GM12878 (cell line): ENCODE data around the gene SATL1. TPM values are rescaled to one million over a fixed set of nuclear protein-coding genes. Genes with fewer than 3 reads are reported as not detected.

Experiments used
- BMI1 ChIP-seq: fragments of 450-650 bp; IDR thresholded peaks from 2 replicates; pipeline ENCODE4 v1.6.1; 2016; ENCODE audit warnings: mild to moderate bottlenecking, moderate library complexity, borderline replicate concordance
- CBX3 ChIP-seq: fragments of 200-600 bp; sonication (generic); IDR thresholded peaks from 2 replicates; pipeline ENCODE4 v1.6.1; 2016; ENCODE audit warnings: low read depth, borderline replicate concordance
- PAX8 ChIP-seq: fragments of 450-650 bp; IDR thresholded peaks from 2 replicates; pipeline ENCODE4 v1.6.1; 2017; ENCODE audit warnings: mild to moderate bottlenecking, moderate library complexity
- PML ChIP-seq: IDR thresholded peaks from 2 replicates; pipeline ENCODE4 v1.6.1; 2012; ENCODE audit warnings: low read length, inconsistent platforms
- polyA plus RNA-seq, 11 experiments: library from polyadenylated mRNA; depleted of rRNA in 4 of 11; unstranded in 6 of 11; stranded (reverse) in 5 of 11; fragments of >200 nt; fragmentation: Nextera tagmentation in 4 of 11; fragmentation: Illumina TruSeq in 1 of 11; extraction: Ambion mirVana in 4 of 11; extraction: Trizol in 1 of 11; gene quantifications; 1 replicate in 1 of 11; 2 replicates in 10 of 11; pipeline versions ENCODE4 v1.2.1 to v1.2.3, GENCODE V29; 2011 to 2016; ENCODE audit warnings: inconsistent platforms in 2 of 11, missing spikeins in 2 of 11, low read depth in 1 of 11
- total RNA-seq, 4 experiments: library from RNA; depleted of rRNA in 3 of 4; stranded (reverse); fragments of >200 nt in 3 of 4; fragmentation: Illumina TruSeq in 1 of 4; extraction: Trizol in 1 of 4; gene quantifications; 2 replicates each; pipeline versions ENCODE4 v1.2.1 to v1.2.3, GENCODE V29; 2013 to 2021
- TF ChIP-seq, protein P1 (sequence below): IDR thresholded peaks from 2 replicates; pipeline ENCODE4 v1.6.1; 2012; ENCODE audit warnings: improper control_type of control experiment, low read depth, low read length; ENCODE audit not compliant: insufficient replicate concordance
- TF ChIP-seq, protein P2 (sequence below): IDR thresholded peaks from 2 replicates; pipeline ENCODE4 v1.6.1; 2012; ENCODE audit warnings: low read depth, low read length, improper control_type of control experiment
- TF ChIP-seq, protein P3 (sequence below): fragments of 450-650 bp; IDR thresholded peaks from 2 replicates; pipeline ENCODE4 v1.6.1; 2017; ENCODE audit warnings: antibody characterized with exemption, mild to moderate bottlenecking, moderate library complexity
- TF ChIP-seq, protein P4 (sequence below): fragments of 450-650 bp; IDR thresholded peaks from 2 replicates; pipeline ENCODE4 v1.6.1; 2016; ENCODE audit warnings: mild to moderate bottlenecking, moderate library complexity, borderline replicate concordance

Gene SATL1
- total and polyA plus RNA-seq, 10 of the 15 experiments (the other 5 are each of a cell fraction or from before 2014, with no cell fraction given), result 0.01 TPM; not detected in 9

DNA sequence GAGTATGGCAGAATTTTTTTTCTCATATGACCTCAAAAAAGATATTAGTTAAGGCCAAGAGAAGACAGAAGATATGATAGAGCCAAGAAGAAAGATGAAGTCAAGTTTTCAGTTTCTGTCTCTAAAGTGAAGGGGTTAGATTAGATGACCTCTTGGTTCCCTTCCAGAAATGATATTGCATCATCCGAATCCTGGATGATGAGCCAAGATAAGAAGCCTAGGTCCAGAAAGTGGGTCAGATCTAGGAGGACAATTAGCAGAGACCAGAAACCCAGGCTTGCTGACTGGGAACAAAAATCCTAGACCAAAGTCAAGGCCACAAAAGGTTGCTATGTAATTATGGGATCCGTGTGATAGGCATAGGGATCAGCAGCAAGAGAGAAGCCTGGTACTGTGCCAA lies 20.2 kb downstream of the SATL1 start (continued):
- TF ChIP-seq, protein P1, sequence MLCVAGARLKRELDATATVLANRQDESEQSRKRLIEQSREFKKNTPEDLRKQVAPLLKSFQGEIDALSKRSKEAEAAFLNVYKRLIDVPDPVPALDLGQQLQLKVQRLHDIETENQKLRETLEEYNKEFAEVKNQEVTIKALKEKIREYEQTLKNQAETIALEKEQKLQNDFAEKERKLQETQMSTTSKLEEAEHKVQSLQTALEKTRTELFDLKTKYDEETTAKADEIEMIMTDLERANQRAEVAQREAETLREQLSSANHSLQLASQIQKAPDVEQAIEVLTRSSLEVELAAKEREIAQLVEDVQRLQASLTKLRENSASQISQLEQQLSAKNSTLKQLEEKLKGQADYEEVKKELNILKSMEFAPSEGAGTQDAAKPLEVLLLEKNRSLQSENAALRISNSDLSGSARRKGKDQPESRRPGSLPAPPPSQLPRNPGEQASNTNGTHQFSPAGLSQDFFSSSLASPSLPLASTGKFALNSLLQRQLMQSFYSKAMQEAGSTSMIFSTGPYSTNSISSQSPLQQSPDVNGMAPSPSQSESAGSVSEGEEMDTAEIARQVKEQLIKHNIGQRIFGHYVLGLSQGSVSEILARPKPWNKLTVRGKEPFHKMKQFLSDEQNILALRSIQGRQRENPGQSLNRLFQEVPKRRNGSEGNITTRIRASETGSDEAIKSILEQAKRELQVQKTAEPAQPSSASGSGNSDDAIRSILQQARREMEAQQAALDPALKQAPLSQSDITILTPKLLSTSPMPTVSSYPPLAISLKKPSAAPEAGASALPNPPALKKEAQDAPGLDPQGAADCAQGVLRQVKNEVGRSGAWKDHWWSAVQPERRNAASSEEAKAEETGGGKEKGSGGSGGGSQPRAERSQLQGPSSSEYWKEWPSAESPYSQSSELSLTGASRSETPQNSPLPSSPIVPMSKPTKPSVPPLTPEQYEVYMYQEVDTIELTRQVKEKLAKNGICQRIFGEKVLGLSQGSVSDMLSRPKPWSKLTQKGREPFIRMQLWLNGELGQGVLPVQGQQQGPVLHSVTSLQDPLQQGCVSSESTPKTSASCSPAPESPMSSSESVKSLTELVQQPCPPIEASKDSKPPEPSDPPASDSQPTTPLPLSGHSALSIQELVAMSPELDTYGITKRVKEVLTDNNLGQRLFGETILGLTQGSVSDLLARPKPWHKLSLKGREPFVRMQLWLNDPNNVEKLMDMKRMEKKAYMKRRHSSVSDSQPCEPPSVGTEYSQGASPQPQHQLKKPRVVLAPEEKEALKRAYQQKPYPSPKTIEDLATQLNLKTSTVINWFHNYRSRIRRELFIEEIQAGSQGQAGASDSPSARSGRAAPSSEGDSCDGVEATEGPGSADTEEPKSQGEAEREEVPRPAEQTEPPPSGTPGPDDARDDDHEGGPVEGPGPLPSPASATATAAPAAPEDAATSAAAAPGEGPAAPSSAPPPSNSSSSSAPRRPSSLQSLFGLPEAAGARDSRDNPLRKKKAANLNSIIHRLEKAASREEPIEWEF, result no peak
- no peak for TF ChIP-seq PAX8
- TF ChIP-seq, protein P2, sequence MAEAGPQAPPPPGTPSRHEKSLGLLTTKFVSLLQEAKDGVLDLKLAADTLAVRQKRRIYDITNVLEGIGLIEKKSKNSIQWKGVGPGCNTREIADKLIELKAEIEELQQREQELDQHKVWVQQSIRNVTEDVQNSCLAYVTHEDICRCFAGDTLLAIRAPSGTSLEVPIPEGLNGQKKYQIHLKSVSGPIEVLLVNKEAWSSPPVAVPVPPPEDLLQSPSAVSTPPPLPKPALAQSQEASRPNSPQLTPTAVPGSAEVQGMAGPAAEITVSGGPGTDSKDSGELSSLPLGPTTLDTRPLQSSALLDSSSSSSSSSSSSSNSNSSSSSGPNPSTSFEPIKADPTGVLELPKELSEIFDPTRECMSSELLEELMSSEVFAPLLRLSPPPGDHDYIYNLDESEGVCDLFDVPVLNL, result no peak
- no peak for TF ChIP-seq PML
- no peak for TF ChIP-seq CBX3
- TF ChIP-seq, protein P3, sequence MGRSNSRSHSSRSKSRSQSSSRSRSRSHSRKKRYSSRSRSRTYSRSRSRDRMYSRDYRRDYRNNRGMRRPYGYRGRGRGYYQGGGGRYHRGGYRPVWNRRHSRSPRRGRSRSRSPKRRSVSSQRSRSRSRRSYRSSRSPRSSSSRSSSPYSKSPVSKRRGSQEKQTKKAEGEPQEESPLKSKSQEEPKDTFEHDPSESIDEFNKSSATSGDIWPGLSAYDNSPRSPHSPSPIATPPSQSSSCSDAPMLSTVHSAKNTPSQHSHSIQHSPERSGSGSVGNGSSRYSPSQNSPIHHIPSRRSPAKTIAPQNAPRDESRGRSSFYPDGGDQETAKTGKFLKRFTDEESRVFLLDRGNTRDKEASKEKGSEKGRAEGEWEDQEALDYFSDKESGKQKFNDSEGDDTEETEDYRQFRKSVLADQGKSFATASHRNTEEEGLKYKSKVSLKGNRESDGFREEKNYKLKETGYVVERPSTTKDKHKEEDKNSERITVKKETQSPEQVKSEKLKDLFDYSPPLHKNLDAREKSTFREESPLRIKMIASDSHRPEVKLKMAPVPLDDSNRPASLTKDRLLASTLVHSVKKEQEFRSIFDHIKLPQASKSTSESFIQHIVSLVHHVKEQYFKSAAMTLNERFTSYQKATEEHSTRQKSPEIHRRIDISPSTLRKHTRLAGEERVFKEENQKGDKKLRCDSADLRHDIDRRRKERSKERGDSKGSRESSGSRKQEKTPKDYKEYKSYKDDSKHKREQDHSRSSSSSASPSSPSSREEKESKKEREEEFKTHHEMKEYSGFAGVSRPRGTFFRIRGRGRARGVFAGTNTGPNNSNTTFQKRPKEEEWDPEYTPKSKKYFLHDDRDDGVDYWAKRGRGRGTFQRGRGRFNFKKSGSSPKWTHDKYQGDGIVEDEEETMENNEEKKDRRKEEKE, result no peak
- TF ChIP-seq, protein P4, sequence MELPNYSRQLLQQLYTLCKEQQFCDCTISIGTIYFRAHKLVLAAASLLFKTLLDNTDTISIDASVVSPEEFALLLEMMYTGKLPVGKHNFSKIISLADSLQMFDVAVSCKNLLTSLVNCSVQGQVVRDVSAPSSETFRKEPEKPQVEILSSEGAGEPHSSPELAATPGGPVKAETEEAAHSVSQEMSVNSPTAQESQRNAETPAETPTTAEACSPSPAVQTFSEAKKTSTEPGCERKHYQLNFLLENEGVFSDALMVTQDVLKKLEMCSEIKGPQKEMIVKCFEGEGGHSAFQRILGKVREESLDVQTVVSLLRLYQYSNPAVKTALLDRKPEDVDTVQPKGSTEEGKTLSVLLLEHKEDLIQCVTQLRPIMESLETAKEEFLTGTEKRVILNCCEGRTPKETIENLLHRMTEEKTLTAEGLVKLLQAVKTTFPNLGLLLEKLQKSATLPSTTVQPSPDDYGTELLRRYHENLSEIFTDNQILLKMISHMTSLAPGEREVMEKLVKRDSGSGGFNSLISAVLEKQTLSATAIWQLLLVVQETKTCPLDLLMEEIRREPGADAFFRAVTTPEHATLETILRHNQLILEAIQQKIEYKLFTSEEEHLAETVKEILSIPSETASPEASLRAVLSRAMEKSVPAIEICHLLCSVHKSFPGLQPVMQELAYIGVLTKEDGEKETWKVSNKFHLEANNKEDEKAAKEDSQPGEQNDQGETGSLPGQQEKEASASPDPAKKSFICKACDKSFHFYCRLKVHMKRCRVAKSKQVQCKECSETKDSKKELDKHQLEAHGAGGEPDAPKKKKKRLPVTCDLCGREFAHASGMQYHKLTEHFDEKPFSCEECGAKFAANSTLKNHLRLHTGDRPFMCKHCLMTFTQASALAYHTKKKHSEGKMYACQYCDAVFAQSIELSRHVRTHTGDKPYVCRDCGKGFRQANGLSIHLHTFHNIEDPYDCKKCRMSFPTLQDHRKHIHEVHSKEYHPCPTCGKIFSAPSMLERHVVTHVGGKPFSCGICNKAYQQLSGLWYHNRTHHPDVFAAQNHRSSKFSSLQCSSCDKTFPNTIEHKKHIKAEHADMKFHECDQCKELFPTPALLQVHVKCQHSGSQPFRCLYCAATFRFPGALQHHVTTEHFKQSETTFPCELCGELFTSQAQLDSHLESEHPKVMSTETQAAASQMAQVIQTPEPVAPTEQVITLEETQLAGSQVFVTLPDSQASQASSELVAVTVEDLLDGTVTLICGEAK, result no peak
- no peak for TF ChIP-seq BMI1
- TF ChIP-seq, all 136 proteins: peak for 0
